Mesenchymal stem cell (in vitro differentiated cells and primary cell): ENCODE measurements around the gene DIO3.

Source experiments
- DNase-seq: peaks from one replicate; pipeline ENCODE4 v3.0.0-alpha.2; 2013
- H2AFZ ChIP-seq: one replicate; pipeline ENCODE4 v1.6.1; 2013; ENCODE audit warnings: low read depth, mild to moderate bottlenecking, control low read depth, inconsistent platforms, low read length, moderate library complexity
- H2AK5ac ChIP-seq: 2 replicates; pipeline ENCODE4 v1.6.1; 2013; ENCODE audit warnings: low read length, moderate library complexity, mild to moderate bottlenecking, inconsistent platforms; ENCODE audit not compliant: severe bottlenecking
- H2BK120ac ChIP-seq: one replicate; pipeline ENCODE4 v1.6.1; 2013; ENCODE audit warnings: low read depth, mild to moderate bottlenecking, inconsistent platforms, low read length, moderate library complexity
- H2BK12ac ChIP-seq, 2 experiments: one replicate each; pipeline ENCODE4 v1.6.1; 2013; ENCODE audit warnings: inconsistent platforms in 2 of 2, low read length in 2 of 2, mild to moderate bottlenecking in 2 of 2, moderate library complexity in 2 of 2, control low read depth in 1 of 2
- H2BK15ac ChIP-seq: one replicate; pipeline ENCODE4 v1.6.1; 2013; ENCODE audit warnings: mild to moderate bottlenecking, low read depth, inconsistent platforms; ENCODE audit not compliant: poor library complexity, severe bottlenecking
- H2BK5ac ChIP-seq: 2 replicates; pipeline ENCODE4 v1.6.1; 2013; ENCODE audit warnings: low read depth, mild to moderate bottlenecking, low read length, control low read depth, inconsistent platforms; ENCODE audit not compliant: poor library complexity, severe bottlenecking
- H3K14ac ChIP-seq, 2 experiments: one replicate each; pipeline ENCODE4 v1.6.1; 2013; ENCODE audit warnings: inconsistent platforms in 2 of 2, low read length in 2 of 2, control low read depth in 1 of 2, mild to moderate bottlenecking in 1 of 2, moderate library complexity in 1 of 2
- H3K18ac ChIP-seq, 2 experiments: one replicate each; pipeline ENCODE4 v1.6.1; 2013; ENCODE audit warnings: inconsistent platforms in 2 of 2, low read length in 2 of 2, control low read depth in 1 of 2, low read depth in 1 of 2, mild to moderate bottlenecking in 1 of 2
- H3K23ac ChIP-seq, 2 experiments: one replicate each; pipeline ENCODE4 v1.6.1; 2013; ENCODE audit warnings: inconsistent platforms in 2 of 2, low read length in 2 of 2, mild to moderate bottlenecking in 2 of 2, moderate library complexity in 2 of 2, control low read depth in 1 of 2
- H3K27ac ChIP-seq: 2 replicates; pipeline ENCODE4 v1.5.1; 2013; ENCODE audit warnings: mild to moderate bottlenecking, moderate library complexity, low read length, control low read depth, inconsistent platforms; ENCODE audit not compliant: poor library complexity, severe bottlenecking
- H3K27me3 ChIP-seq, 2 experiments: 2 replicates each; pipeline versions ENCODE4 v1.6.1 to v1.7.0; 2013; ENCODE audit warnings: low read length in 2 of 2, mild to moderate bottlenecking in 2 of 2, moderate library complexity in 2 of 2, control low read depth in 1 of 2, inconsistent platforms in 1 of 2; ENCODE audit not compliant: control insufficient read depth in 1 of 2, insufficient read depth in 1 of 2
- H3K36me3 ChIP-seq, 2 experiments: 2 replicates each; pipeline versions ENCODE4 v1.6.1 to v1.7.0; 2013; ENCODE audit warnings: low read length in 2 of 2, control low read depth in 1 of 2, inconsistent platforms in 1 of 2, low read depth in 1 of 2, mild to moderate bottlenecking in 1 of 2; ENCODE audit not compliant: insufficient read depth in 2 of 2, control insufficient read depth in 1 of 2
- H3K4ac ChIP-seq, 2 experiments: one replicate each; pipeline ENCODE4 v1.6.1; 2013; ENCODE audit warnings: inconsistent platforms in 2 of 2, low read length in 2 of 2, mild to moderate bottlenecking in 2 of 2, moderate library complexity in 2 of 2, control low read depth in 1 of 2, low read depth in 1 of 2
- H3K4me1 ChIP-seq: 2 replicates; pipeline ENCODE4 v1.6.1; 2013; ENCODE audit warnings: low read depth, low read length, control low read depth; ENCODE audit not compliant: control insufficient read depth, insufficient read depth
- H3K4me2 ChIP-seq: 2 replicates; pipeline ENCODE4 v1.6.1; 2013; ENCODE audit warnings: low read length, mild to moderate bottlenecking, inconsistent platforms; ENCODE audit not compliant: poor library complexity, severe bottlenecking
- H3K4me3 ChIP-seq, 2 experiments: 2 replicates each; pipeline versions ENCODE4 v1.5.1 to v1.7.0; 2013; ENCODE audit warnings: low read length in 2 of 2, mild to moderate bottlenecking in 2 of 2, control low read depth in 1 of 2, low read depth in 1 of 2; ENCODE audit not compliant: insufficient read depth in 1 of 2
- H3K79me1 ChIP-seq: replicated peaks from 2 replicates; pipeline ENCODE4 v1.6.1; 2013; ENCODE audit warnings: mild to moderate bottlenecking, control low read depth, low read length, inconsistent platforms; ENCODE audit not compliant: poor library complexity, severe bottlenecking
- H3K9ac ChIP-seq: 2 replicates; pipeline ENCODE4 v1.7.0; 2013; ENCODE audit warnings: mild to moderate bottlenecking, low read length, moderate library complexity
- H3K9me3 ChIP-seq: 2 replicates; pipeline ENCODE4 v1.7.0; 2013; ENCODE audit warnings: mild to moderate bottlenecking, low read length; ENCODE audit not compliant: control insufficient read depth
- H4K8ac ChIP-seq: one replicate; pipeline ENCODE4 v1.6.1; 2013; ENCODE audit warnings: inconsistent platforms, mild to moderate bottlenecking, low read length, moderate library complexity
- H4K91ac ChIP-seq: one replicate; pipeline ENCODE4 v1.6.1; 2013; ENCODE audit warnings: mild to moderate bottlenecking, low read length, inconsistent platforms
- WGBS: methylation state at CpG from one replicate; pipeline ENCODE4 v1.1.7; 2013; ENCODE audit warnings: mixed read lengths; 5-methylcytosine and 5-hydroxymethylcytosine counted together

DIO3 gene

GRCh38 chr14:101596742-101597141 is 35.4 kb downstream of the DIO3 start:
- H3K79me1 ChIP-seq = no peaks in the 10 kb centered on the region
- no peak overlapping the region for H3K23ac ChIP-seq
- no peak overlapping the region for H3K18ac ChIP-seq
- no peak overlapping the region for H3K4ac ChIP-seq
- no peak overlapping the region for H2BK15ac ChIP-seq
- WGBS = 91% methylated on average over 7 of the region's 7 CpGs
- peaks cover 10% of the 10 kb centered on the region for H3K9me3 ChIP-seq
- H2BK120ac ChIP-seq = no peak overlapping the region
- peaks cover 0 to 11% of the 10 kb centered on the region in 2 experiments for H3K27me3 ChIP-seq
- H2AFZ ChIP-seq = no peak overlapping the region
- DNase-seq = no peak
- H3K36me3 ChIP-seq = no peaks in the 10 kb centered on the region
- H4K8ac ChIP-seq = no peak overlapping the region
- no peaks in the 10 kb centered on the region for H3K4me1 ChIP-seq
- H3K4me3 ChIP-seq = no peak overlapping the region
- no peak overlapping the region for H4K91ac ChIP-seq
- H3K9ac ChIP-seq = no peak overlapping the region
- no peak overlapping the region for H3K4me2 ChIP-seq
- H2BK12ac ChIP-seq = no peak overlapping the region
- no peak overlapping the region for H2AK5ac ChIP-seq
- H3K27ac ChIP-seq = no peak overlapping the region
- H2BK5ac ChIP-seq = no peak overlapping the region
- H3K14ac ChIP-seq = no peak overlapping the region

GRCh38 chr14:101598159-101598558 is 36.9 kb downstream of the DIO3 start:
- H3K9ac ChIP-seq = no peak overlapping the region
- no peak overlapping the region for H3K23ac ChIP-seq
- no peak overlapping the region for H2BK15ac ChIP-seq
- H3K9me3 ChIP-seq = peaks cover 10% of the 10 kb centered on the region
- no peak overlapping the region for H3K4me2 ChIP-seq
- 82% methylated on average over 6 of the region's 6 CpGs for WGBS
- H3K4me3 ChIP-seq = no peak overlapping the region
- H3K14ac ChIP-seq = no peak overlapping the region
- DNase-seq = no peak
- no peak overlapping the region for H4K91ac ChIP-seq
- H2BK12ac ChIP-seq = no peak overlapping the region
- no peak overlapping the region for H3K18ac ChIP-seq
- H3K36me3 ChIP-seq = no peaks in the 10 kb centered on the region
- H3K79me1 ChIP-seq = no peaks in the 10 kb centered on the region
- no peak overlapping the region for H4K8ac ChIP-seq
- no peak overlapping the region for H2AFZ ChIP-seq
- H2AK5ac ChIP-seq = no peak overlapping the region
- H3K27me3 ChIP-seq = peaks cover 0 to 13% of the 10 kb centered on the region in 2 experiments
- no peak overlapping the region for H2BK5ac ChIP-seq
- no peak overlapping the region for H3K4ac ChIP-seq
- no peak overlapping the region for H3K27ac ChIP-seq
- H2BK120ac ChIP-seq = no peak overlapping the region
- no peaks in the 10 kb centered on the region for H3K4me1 ChIP-seq

GRCh38 chr14:101598571-101599233 is 37.4 kb downstream of the DIO3 start:
- 81% methylated on average over 9 of the region's 9 CpGs for WGBS
- H4K8ac ChIP-seq = no peak overlapping the region
- H2BK15ac ChIP-seq = no peak overlapping the region
- peaks cover 10% of the 10 kb centered on the region for H3K9me3 ChIP-seq
- H3K4me1 ChIP-seq = no peaks in the 10 kb centered on the region
- no peak overlapping the region for H3K14ac ChIP-seq
- no peak overlapping the region for H3K23ac ChIP-seq
- no peaks in the 10 kb centered on the region for H3K79me1 ChIP-seq
- no peak overlapping the region for H3K4me3 ChIP-seq
- no peaks in the 10 kb centered on the region for H3K36me3 ChIP-seq
- H4K91ac ChIP-seq = no peak overlapping the region
- no peak overlapping the region for H2AK5ac ChIP-seq
- no peak overlapping the region for H3K9ac ChIP-seq
- H3K18ac ChIP-seq = no peak overlapping the region
- no peak overlapping the region for H3K4ac ChIP-seq
- H2AFZ ChIP-seq = no peak overlapping the region
- no peak overlapping the region for H2BK12ac ChIP-seq
- no peak overlapping the region for H2BK120ac ChIP-seq
- no peak overlapping the region for H3K4me2 ChIP-seq
- no peak overlapping the region for H2BK5ac ChIP-seq
- H3K27ac ChIP-seq = no peak overlapping the region
- H3K27me3 ChIP-seq = peaks cover 0 to 17% of the 10 kb centered on the region in 2 experiments
- DNase-seq = no peak

- H3K27ac ChIP-seq = no peak overlapping the region
- no peak overlapping the region for H2BK15ac ChIP-seq
- H3K79me1 ChIP-seq = no peaks in the 10 kb centered on the region
- no peaks in the 10 kb centered on the region for H3K4me1 ChIP-seq
- H2BK12ac ChIP-seq = no peak overlapping the region
- DNase-seq = no peak
- H3K4ac ChIP-seq = no peak overlapping the region
- no peak overlapping the region for H2BK5ac ChIP-seq
- H3K14ac ChIP-seq = no peak overlapping the region
- no peak overlapping the region for H2BK120ac ChIP-seq
- H3K23ac ChIP-seq = no peak overlapping the region
- H3K4me3 ChIP-seq = no peak overlapping the region
- 81% methylated on average over 13 of the region's 13 CpGs for WGBS
- H2AFZ ChIP-seq = no peak overlapping the region
- no peak overlapping the region for H3K4me2 ChIP-seq
- H3K18ac ChIP-seq = no peak overlapping the region
- no peak overlapping the region for H3K9ac ChIP-seq
- H3K9me3 ChIP-seq = peaks cover 10% of the 10 kb centered on the region
- peaks cover 0 to 19% of the 10 kb centered on the region in 2 experiments for H3K27me3 ChIP-seq
- no peak overlapping the region for H4K91ac ChIP-seq
- H3K36me3 ChIP-seq = no peaks in the 10 kb centered on the region
- H2AK5ac ChIP-seq = no peak overlapping the region
- no peak overlapping the region for H4K8ac ChIP-seq
These were observed 38.1 kb downstream of the DIO3 start for GRCh38 chr14:101599234-101599885.
